Measurements from ENCODE around the gene MAEA.

Gene MAEA

DNA sequence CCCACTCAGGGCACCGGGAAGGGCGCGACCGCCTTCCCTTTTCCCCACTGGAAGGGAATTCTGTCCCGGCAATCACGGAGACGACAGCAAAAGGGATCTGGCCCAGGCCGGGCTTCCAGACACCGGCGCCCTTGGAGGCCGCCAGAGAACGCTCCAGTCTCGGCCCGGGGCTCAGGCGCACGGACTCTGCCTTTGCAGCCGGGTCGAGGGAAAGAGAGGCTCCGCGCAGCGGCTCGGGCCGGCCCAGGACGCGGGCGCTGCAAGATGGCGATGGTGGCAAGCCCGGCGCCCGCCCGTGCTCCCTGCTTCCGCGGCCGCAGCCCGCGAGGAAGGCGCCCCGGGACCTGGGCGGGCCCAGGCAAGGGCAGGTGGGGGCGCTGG, 41.8 kb upstream of the MAEA start:
- H3F3A ChIP-seq (ENCODE audit: low read depth), result no peaks in the 10 kb centered on the region
- H3K4me3 ChIP-seq (ENCODE audit: low read length, poor library complexity, severe bottlenecking), result peak overlapping the region; percentile 100
- TF ChIP-seq, protein P1, sequence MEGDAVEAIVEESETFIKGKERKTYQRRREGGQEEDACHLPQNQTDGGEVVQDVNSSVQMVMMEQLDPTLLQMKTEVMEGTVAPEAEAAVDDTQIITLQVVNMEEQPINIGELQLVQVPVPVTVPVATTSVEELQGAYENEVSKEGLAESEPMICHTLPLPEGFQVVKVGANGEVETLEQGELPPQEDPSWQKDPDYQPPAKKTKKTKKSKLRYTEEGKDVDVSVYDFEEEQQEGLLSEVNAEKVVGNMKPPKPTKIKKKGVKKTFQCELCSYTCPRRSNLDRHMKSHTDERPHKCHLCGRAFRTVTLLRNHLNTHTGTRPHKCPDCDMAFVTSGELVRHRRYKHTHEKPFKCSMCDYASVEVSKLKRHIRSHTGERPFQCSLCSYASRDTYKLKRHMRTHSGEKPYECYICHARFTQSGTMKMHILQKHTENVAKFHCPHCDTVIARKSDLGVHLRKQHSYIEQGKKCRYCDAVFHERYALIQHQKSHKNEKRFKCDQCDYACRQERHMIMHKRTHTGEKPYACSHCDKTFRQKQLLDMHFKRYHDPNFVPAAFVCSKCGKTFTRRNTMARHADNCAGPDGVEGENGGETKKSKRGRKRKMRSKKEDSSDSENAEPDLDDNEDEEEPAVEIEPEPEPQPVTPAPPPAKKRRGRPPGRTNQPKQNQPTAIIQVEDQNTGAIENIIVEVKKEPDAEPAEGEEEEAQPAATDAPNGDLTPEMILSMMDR (conservative IDR thresholded peaks at IDR 0.05; ENCODE audit: low read length), result no peak
- no peak for TF ChIP-seq EZH2phosphoT487 (IDR thresholded peaks at IDR 0.05; ENCODE audit: borderline replicate concordance)
- peaks cover 53% of the 10 kb centered on the region for H4K20me1 ChIP-seq (ENCODE audit: insufficient read depth, low read length, poor library complexity, severe bottlenecking)
- no peaks in the 10 kb centered on the region for H3K36me3 ChIP-seq (ENCODE audit: insufficient read depth, low read length)
- no peaks in the 10 kb centered on the region for H3K9me2 ChIP-seq (replicated peaks; ENCODE audit: low read depth, low read length)
- peak overlapping the region; percentile 60; the same call in 1 of the 2 replicates for H2AFZ ChIP-seq (ENCODE audit: low read length)
- H3K4me1 ChIP-seq (ENCODE audit: insufficient read depth, low read length, poor library complexity, severe bottlenecking), result peaks cover 43% of the 10 kb centered on the region
- no peaks in the 10 kb centered on the region for H3K9me3 ChIP-seq (ENCODE audit: insufficient read depth, low read depth, low read length)
- peak overlapping the region; percentile 100 for H3K4me2 ChIP-seq (ENCODE audit: low read depth, low read length, poor library complexity, severe bottlenecking)
- peaks cover 80% of the 10 kb centered on the region for H3K79me2 ChIP-seq (ENCODE audit: insufficient read depth, low read length)
- H3K27me3 ChIP-seq (ENCODE audit: insufficient read depth, low read length, poor library complexity, severe bottlenecking), result peaks cover 6% of the 10 kb centered on the region
- peak overlapping the region; percentile 100 for H3K9ac ChIP-seq (ENCODE audit: low read depth, low read length, poor library complexity, severe bottlenecking)

DNA sequence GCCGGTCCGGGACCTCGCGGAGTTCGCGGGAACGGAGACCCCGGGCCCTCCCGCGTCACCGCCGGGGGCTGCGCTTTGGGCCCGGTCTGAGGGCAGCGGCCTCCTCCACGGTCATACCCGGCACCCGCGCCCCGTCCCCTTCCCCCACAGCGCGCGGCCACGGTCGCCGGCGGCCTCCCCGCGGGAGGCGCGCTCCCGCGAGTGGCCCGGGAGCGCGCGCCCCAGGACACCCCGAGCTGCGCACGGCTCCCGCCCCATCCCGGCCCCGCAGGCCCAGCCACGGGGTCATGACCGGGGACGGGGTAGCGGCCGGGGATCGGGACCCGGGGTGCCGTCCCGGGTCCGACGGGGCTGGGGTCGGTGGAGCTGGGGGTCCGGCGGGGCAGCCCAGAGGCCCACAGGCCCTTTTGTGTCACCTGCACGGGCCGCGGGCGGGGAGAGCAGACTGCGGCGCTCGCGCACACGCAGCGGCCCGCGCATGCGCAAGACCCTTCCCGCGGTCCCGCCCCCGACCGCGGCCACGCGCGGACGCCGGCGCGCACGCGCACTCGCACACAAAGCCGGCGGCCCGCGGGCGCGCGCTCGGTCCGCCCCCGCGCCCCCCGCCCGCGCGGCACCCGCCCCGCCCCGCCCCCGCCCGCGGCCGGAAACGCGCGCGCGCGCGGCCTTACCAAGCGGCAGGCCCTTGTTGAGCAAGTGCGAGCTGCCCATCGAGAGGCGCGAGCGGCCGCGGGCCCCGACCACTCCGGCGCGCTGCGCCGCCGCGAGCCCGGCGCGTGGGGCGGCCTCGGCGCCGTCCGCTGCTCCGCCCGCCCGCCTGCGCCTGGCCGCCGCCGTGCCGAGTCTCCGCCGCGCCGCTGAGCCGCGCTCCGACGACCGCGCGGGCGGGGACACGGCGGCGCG, 41.2 kb upstream of the MAEA start, which contains the start of gene CTBP1:
Gene CTBP1 (minus strand): TSS at position 886 of the 903 bp plus-strand sequence. CDS start 7,799 bp downstream, outside the sequence.
- H3K9me3 ChIP-seq (ENCODE audit: insufficient read depth, low read depth, low read length), result no peaks in the 10 kb centered on the region
- peaks cover 6% of the 10 kb centered on the region for H3K27me3 ChIP-seq (ENCODE audit: insufficient read depth, low read length, poor library complexity, severe bottlenecking)
- H3F3A ChIP-seq (ENCODE audit: low read depth), result no peaks in the 10 kb centered on the region
- H3K9ac ChIP-seq (ENCODE audit: low read depth, low read length, poor library complexity, severe bottlenecking), result peak within 1 kb of the TSS; percentile 100
- H3K4me2 ChIP-seq (ENCODE audit: low read depth, low read length, poor library complexity, severe bottlenecking), result peak within 1 kb of the TSS; percentile 100
- H3K79me2 ChIP-seq (ENCODE audit: insufficient read depth, low read length), result peaks cover 73% of the 10 kb centered on the region
- H3K4me1 ChIP-seq (ENCODE audit: insufficient read depth, low read length, poor library complexity, severe bottlenecking), result peaks cover 43% of the 10 kb centered on the region
- H4K20me1 ChIP-seq (ENCODE audit: insufficient read depth, low read length, poor library complexity, severe bottlenecking), result peaks cover 46% of the 10 kb centered on the region
- peak within 1 kb of the TSS; percentile 75 for H2AFZ ChIP-seq (ENCODE audit: low read length)
- no peak for TF ChIP-seq EZH2phosphoT487 (IDR thresholded peaks at IDR 0.05; ENCODE audit: borderline replicate concordance)
- TF ChIP-seq, protein P1 (conservative IDR thresholded peaks at IDR 0.05; ENCODE audit: low read length), result no peak
- H3K9me2 ChIP-seq (replicated peaks; ENCODE audit: low read depth, low read length), result no peaks in the 10 kb centered on the region
- H3K36me3 ChIP-seq (ENCODE audit: insufficient read depth, low read length), result no peaks in the 10 kb centered on the region
- H3K4me3 ChIP-seq (ENCODE audit: low read length, poor library complexity, severe bottlenecking), result peak within 1 kb of the TSS; percentile 100

DNA sequence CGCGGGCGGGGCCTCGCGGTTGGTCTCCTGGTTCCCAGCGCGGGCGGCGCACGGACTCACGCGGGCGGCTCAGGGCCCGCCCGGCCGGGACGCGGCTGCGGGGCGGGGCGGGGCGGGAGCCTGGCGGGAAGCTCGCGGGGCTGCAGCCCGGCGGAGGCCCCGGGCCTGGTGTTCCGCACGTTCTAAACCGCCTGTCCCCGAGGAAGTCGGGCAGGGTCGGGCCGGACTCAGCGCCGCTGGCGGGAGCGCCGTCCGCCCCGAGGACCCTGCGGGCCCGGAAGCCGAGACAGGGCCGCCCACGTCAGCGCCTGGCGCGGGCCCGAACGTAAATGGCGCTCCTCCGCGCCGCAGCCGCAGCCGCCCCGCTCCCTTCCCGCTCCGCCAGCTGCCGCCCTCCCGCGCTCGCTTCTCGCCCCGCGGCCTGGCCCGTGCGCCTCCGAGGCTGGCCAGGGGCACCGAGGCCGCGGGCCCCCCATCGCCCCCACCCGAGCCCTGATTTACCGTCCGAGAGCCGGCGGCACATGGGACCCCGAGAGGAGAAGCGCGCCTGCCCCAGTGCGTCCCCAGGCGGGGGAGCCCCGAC, 40.5 kb upstream of the MAEA start:
- Histone ChIP-seq H3K9me3 (ENCODE audit: insufficient read depth, low read depth, low read length) (no peaks in the 10 kb centered on the region), H3K27me3 (ENCODE audit: insufficient read depth, low read length, poor library complexity, severe bottlenecking) (peaks cover 6% of the 10 kb centered on the region), H2AFZ (ENCODE audit: low read length) (peak overlapping the region; percentile 75), H4K20me1 (ENCODE audit: insufficient read depth, low read length, poor library complexity, severe bottlenecking) (peaks cover 39% of the 10 kb centered on the region), H3K9me2 (replicated peaks; ENCODE audit: low read depth, low read length) (no peaks in the 10 kb centered on the region), H3K4me1 (ENCODE audit: insufficient read depth, low read length, poor library complexity, severe bottlenecking) (peaks cover 37% of the 10 kb centered on the region), H3K4me2 (ENCODE audit: low read depth, low read length, poor library complexity, severe bottlenecking) (peak overlapping the region; percentile 100), H3K9ac (ENCODE audit: low read depth, low read length, poor library complexity, severe bottlenecking) (peak overlapping the region; percentile 95), H3F3A (ENCODE audit: low read depth) (no peaks in the 10 kb centered on the region), H3K4me3 (ENCODE audit: low read length, poor library complexity, severe bottlenecking) (peak overlapping the region; percentile 95), H3K79me2 (ENCODE audit: insufficient read depth, low read length) (peaks cover 66% of the 10 kb centered on the region), H3K36me3 (ENCODE audit: insufficient read depth, low read length) (no peaks in the 10 kb centered on the region)
- no peak for TF ChIP-seq EZH2phosphoT487 (IDR thresholded peaks at IDR 0.05; ENCODE audit: borderline replicate concordance)
- TF ChIP-seq, protein P1 (conservative IDR thresholded peaks at IDR 0.05; ENCODE audit: low read length), result no peak

Measured in Loucy (cell line).